ENCODE measurements around the gene WWC1.

DNA sequence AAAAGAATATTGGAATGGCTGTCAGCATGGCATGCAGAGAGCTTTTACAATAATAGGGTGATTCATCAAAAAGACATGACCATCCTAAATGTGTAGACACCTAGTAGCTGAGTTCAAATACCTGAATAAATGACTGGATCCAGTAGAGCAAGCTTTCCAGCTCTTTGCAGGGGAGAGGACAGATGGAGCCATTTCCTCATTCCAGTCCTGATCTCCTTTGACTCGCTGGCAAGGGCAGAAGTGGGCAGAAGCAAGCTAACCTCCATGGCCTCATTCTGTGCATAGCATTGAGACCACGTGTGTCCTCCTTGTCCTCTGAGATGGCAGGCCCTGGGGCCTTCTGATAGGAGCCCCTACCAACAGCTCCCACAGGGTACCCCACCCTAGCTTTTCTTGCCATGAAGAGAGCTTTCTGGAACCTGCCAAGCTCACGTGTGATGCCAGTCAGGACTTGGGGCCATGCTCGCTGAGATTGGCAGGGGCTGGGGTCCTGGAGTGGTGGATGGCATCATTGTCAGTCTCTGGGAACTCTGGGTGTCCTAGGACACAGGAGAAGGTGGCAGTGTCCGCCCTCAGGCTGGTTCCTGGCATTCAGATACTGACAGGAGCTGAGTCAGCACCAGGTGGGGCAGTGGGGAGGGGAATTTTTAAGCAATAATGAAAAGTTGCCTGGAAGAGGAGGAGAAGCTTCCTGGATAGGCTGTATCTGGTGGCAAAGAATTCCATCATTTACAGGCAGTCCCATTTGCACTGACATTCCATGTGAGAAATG lies 33.6 kb downstream of the WWC1 start:
- no peak for TF ChIP-seq GATA2 (IDR thresholded peaks at IDR 0.05; ENCODE audit: low read depth, low read length)
- TF ChIP-seq GATA3 (IDR thresholded peaks at IDR 0.05; ENCODE audit: low read depth, low read length): no peak

Measured in SH-SY5Y (cell line).